ENCODE measurements around the gene RAMP1. TPM values are rescaled to one million over a fixed set of nuclear protein-coding genes. Genes with fewer than 3 reads are reported as not detected.

RAMP1 gene
- total and polyA plus RNA-seq, 2 of the 4 experiments (the other 2 are of a cell fraction), result 15.8 to 77.1 TPM

GRCh38 chr2:237876951-237877491 lies 17.6 kb downstream of the RAMP1 start:
- no peak overlapping the region for H4K5ac ChIP-seq (ENCODE audit: low read depth, low read length)
- H3K4me2 ChIP-seq (ENCODE audit: low read depth, low read length), result no peak overlapping the region
- no peaks in the 10 kb centered on the region for H4K20me1 ChIP-seq (ENCODE audit: insufficient read depth, low read length)
- H3K27me3 ChIP-seq (ENCODE audit: control insufficient read depth, insufficient read depth, low read length), result no peaks in the 10 kb centered on the region
- H3K56ac ChIP-seq (ENCODE audit: extremely low read depth, insufficient read depth, low read length), result no peak overlapping the region
- H3K4me3 ChIP-seq (ENCODE audit: insufficient read depth, low read depth, low read length), result no peak overlapping the region
- BruUV-seq (replicated peaks), result no TSS peak
- DNase-seq (no peak), ATAC-seq (ENCODE audit: low read depth) (no peak)
- no peak overlapping the region for H2BK15ac ChIP-seq (ENCODE audit: low read depth, low read length)
- H3K18ac ChIP-seq (ENCODE audit: low read depth, low read length), result no peak overlapping the region
- ChIA-PET CTCF (no interaction called here), POLR2A (ENCODE audit: unreplicated experiment) (no interaction called here)
- no peak overlapping the region for H4K91ac ChIP-seq (ENCODE audit: insufficient read depth, low read depth, low read length)
- no peaks in the 10 kb centered on the region; the same call in 1 of the 2 replicates for H3K9me1 ChIP-seq (ENCODE audit: insufficient read depth, low read length)
- no peak overlapping the region for H2BK20ac ChIP-seq (ENCODE audit: low read depth, low read length)
- H3K27ac ChIP-seq (ENCODE audit: insufficient read depth, low read length), result no peak overlapping the region
- H2AFZ ChIP-seq (replicated peaks; ENCODE audit: low read length, poor library complexity), result no peak overlapping the region
- no peak overlapping the region for H3K4ac ChIP-seq (ENCODE audit: low read depth, low read length)
- H3K9me3 ChIP-seq (ENCODE audit: control insufficient read depth, insufficient read depth, low read length), result no peaks in the 10 kb centered on the region
- H3K36me3 ChIP-seq (ENCODE audit: control insufficient read depth, insufficient read depth, low read length), result no peaks in the 10 kb centered on the region
- no peak overlapping the region for H2AK9ac ChIP-seq (replicated peaks; ENCODE audit: low read depth, low read length, poor library complexity)
- TF ChIP-seq ELK1 (IDR thresholded peaks at IDR 0.05; ENCODE audit: borderline replicate concordance, low read depth, low read length) (no peak), RCOR1 (IDR thresholded peaks at IDR 0.05; ENCODE audit: insufficient replicate concordance, low read length) (no peak), RFX5 (IDR thresholded peaks at IDR 0.05; ENCODE audit: low read depth, low read length) (no peak), MXI1 (IDR thresholded peaks at IDR 0.05; ENCODE audit: borderline replicate concordance, low read depth, low read length) (no peak), CEBPB (IDR thresholded peaks at IDR 0.05; ENCODE audit: low read depth, low read length) (no peak), CHD1 (IDR thresholded peaks at IDR 0.05; ENCODE audit: low read depth, low read length) (no peak), BHLHE40 (IDR thresholded peaks at IDR 0.05; ENCODE audit: low read depth, low read length) (no peak), SMC3 (IDR thresholded peaks at IDR 0.05; ENCODE audit: low read depth, low read length) (no peak), FOS (IDR thresholded peaks at IDR 0.05; ENCODE audit: low read depth, low read length) (no peak)
- TF ChIP-seq, protein P1, sequence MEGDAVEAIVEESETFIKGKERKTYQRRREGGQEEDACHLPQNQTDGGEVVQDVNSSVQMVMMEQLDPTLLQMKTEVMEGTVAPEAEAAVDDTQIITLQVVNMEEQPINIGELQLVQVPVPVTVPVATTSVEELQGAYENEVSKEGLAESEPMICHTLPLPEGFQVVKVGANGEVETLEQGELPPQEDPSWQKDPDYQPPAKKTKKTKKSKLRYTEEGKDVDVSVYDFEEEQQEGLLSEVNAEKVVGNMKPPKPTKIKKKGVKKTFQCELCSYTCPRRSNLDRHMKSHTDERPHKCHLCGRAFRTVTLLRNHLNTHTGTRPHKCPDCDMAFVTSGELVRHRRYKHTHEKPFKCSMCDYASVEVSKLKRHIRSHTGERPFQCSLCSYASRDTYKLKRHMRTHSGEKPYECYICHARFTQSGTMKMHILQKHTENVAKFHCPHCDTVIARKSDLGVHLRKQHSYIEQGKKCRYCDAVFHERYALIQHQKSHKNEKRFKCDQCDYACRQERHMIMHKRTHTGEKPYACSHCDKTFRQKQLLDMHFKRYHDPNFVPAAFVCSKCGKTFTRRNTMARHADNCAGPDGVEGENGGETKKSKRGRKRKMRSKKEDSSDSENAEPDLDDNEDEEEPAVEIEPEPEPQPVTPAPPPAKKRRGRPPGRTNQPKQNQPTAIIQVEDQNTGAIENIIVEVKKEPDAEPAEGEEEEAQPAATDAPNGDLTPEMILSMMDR (conservative IDR thresholded peaks at IDR 0.05; ENCODE audit: low read depth, low read length), result no peak
- no peak overlapping the region for H2BK120ac ChIP-seq (ENCODE audit: low read depth, low read length)
- no peak overlapping the region for H4K8ac ChIP-seq (ENCODE audit: low read depth in 2 of 2, low read length in 2 of 2)
- no peak overlapping the region for H3K14ac ChIP-seq (replicated peaks; ENCODE audit: low read depth, low read length)
- intact Hi-C loops (cut with micrococcal nuclease) (no loop called here), in situ Hi-C loops (cut with MboI; ENCODE audit: low sequenced_read_pairs) (no loop called here), dilution Hi-C loops (cut with HindIII; ENCODE audit: low sequenced_read_pairs, unreplicated experiment) (no loop called here)
- H3K23ac ChIP-seq (ENCODE audit: low read depth, low read length), result no peak overlapping the region
- H3K9ac ChIP-seq (ENCODE audit: low read depth, low read length), result no peak overlapping the region
- 97% methylated on average over 7 of the region's 23 CpGs; no CpG with 5 or more reads in 1 of the 2 experiments for WGBS, 2 experiments (ENCODE audit: extremely low coverage in 2 of 2, insufficient read length in 1 of 2)
- peaks cover 35% of the 10 kb centered on the region for H3K4me1 ChIP-seq (ENCODE audit: control insufficient read depth, insufficient read depth, low read length)
- no peak overlapping the region for H2AK5ac ChIP-seq (ENCODE audit: low read depth, low read length)
- H3K79me1 ChIP-seq (ENCODE audit: low read depth in 1 of 2, low read length in 2 of 2), result 0 out of 4 replicates have a peak, but pooled peaks cover 0 to 6% of the 10 kb centered on the region in 2 experiments
- no peak overlapping the region for H2BK5ac ChIP-seq (ENCODE audit: low read depth, low read length, poor library complexity, severe bottlenecking)
